Neural crest cell (in vitro differentiated cells): ENCODE measurements around the gene NRXN3. TPM values are rescaled to one million over a fixed set of nuclear protein-coding genes. Genes with fewer than 3 reads are reported as not detected.
"Not testable (repeated sequence)": the region's sequence is repeated elsewhere in the genome, so short reads cannot be mapped to it uniquely, and the experiment has no call there.

Experiments used
- DNase-seq: peaks from one replicate; pipeline ENCODE4 v3.0.0; 2021; ENCODE audit warnings: low read depth, mixed read lengths, low spot score
- H3K27ac Mint-ChIP-seq: one replicate; pipeline ENCODE4 v1.8.0; 2021; ENCODE audit warnings: mild to moderate bottlenecking, mixed read lengths; ENCODE audit not compliant: unreplicated experiment
- H3K27me3 Mint-ChIP-seq: 2 replicates; pipeline ENCODE4 v1.8.0; 2021; ENCODE audit warnings: low read depth, mild to moderate bottlenecking, mixed read lengths
- H3K36me3 Mint-ChIP-seq: 2 replicates; pipeline ENCODE4 v1.8.0; 2021; ENCODE audit warnings: low read depth, mild to moderate bottlenecking, mixed read lengths
- H3K4me1 Mint-ChIP-seq: 2 replicates; pipeline ENCODE4 v1.8.0; 2021; ENCODE audit warnings: mixed read lengths
- H3K4me3 Mint-ChIP-seq: one replicate; pipeline ENCODE4 v1.8.0; 2021; ENCODE audit warnings: mild to moderate bottlenecking, mixed read lengths
- H3K9me3 Mint-ChIP-seq: 2 replicates; pipeline ENCODE4 v1.8.0; 2021; ENCODE audit warnings: mixed read lengths
- total RNA-seq: library from RNA; stranded (reverse); gene quantifications from 2 replicates; pipeline ENCODE4 v1.2.1, GENCODE V29; 2021
- TF ChIP-seq, protein P1 (sequence below): fragments of 200-600 bp; sonication (generic); conservative IDR thresholded peaks from 2 replicates; pipeline ENCODE4 v1.5.0; 2021; ENCODE audit warnings: antibody characterized with exemption, mild to moderate bottlenecking

Gene NRXN3
- total RNA-seq, 1 donor from 2014 or later, result 2.5 TPM

- H3K4me1 Mint-ChIP-seq, result no peaks in the 10 kb centered on the region
- H3K4me3 Mint-ChIP-seq, result no peak overlapping the region
- no peaks in the 10 kb centered on the region for H3K9me3 Mint-ChIP-seq
- TF ChIP-seq, protein P1, sequence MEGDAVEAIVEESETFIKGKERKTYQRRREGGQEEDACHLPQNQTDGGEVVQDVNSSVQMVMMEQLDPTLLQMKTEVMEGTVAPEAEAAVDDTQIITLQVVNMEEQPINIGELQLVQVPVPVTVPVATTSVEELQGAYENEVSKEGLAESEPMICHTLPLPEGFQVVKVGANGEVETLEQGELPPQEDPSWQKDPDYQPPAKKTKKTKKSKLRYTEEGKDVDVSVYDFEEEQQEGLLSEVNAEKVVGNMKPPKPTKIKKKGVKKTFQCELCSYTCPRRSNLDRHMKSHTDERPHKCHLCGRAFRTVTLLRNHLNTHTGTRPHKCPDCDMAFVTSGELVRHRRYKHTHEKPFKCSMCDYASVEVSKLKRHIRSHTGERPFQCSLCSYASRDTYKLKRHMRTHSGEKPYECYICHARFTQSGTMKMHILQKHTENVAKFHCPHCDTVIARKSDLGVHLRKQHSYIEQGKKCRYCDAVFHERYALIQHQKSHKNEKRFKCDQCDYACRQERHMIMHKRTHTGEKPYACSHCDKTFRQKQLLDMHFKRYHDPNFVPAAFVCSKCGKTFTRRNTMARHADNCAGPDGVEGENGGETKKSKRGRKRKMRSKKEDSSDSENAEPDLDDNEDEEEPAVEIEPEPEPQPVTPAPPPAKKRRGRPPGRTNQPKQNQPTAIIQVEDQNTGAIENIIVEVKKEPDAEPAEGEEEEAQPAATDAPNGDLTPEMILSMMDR, result no peak
- H3K27ac Mint-ChIP-seq, result no peak overlapping the region
- DNase-seq, result peak; percentile 68
- peaks cover 65% of the 10 kb centered on the region for H3K27me3 Mint-ChIP-seq
- no peaks in the 10 kb centered on the region for H3K36me3 Mint-ChIP-seq
Observed at GRCh38 chr14:78519863-78520262, 349.7 kb downstream of the NRXN3 start.

DNA sequence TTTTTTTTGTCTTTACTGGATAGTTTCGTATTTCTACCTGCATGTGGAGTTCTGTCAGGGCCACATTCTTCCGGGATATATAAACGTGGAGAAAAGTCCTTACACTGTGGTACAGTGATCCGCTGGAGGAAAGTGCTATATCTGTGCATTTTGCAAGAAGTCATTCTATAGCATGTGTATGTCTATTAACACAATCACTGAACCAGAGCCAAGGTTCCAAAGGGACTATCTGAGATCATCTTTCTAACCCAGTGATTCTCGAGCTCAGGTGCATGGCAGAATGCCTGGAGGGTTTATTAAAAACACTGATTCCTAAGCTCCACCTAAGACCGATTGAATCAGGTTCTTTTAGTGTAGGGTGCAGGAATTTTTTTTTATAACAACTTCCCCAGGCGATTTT lies 354.0 kb downstream of the NRXN3 start:
- DNase-seq, result no peak
- Mint-ChIP-seq H3K4me1 (no peaks in the 10 kb centered on the region), H3K36me3 (no peaks in the 10 kb centered on the region), H3K27me3 (peaks cover 56% of the 10 kb centered on the region), H3K4me3 (no peak overlapping the region), H3K9me3 (no peaks in the 10 kb centered on the region), H3K27ac (no peak overlapping the region)
- TF ChIP-seq, protein P1, result no peak

- Mint-ChIP-seq H3K27ac (no peak overlapping the region), H3K4me3 (no peak overlapping the region), H3K27me3 (peaks cover 58% of the 10 kb centered on the region), H3K9me3 (no peaks in the 10 kb centered on the region), H3K4me1 (no peaks in the 10 kb centered on the region), H3K36me3 (no peaks in the 10 kb centered on the region)
- DNase-seq, result no peak
- TF ChIP-seq, protein P1, result no peak
Observed at GRCh38 chr14:78524766-78525165, 354.6 kb downstream of the NRXN3 start.

- H3K4me3 Mint-ChIP-seq, result no peak overlapping the region
- TF ChIP-seq, protein P1, result no peak
- DNase-seq, result peak; percentile 61
- H3K9me3 Mint-ChIP-seq, result no peaks in the 10 kb centered on the region
- no peaks in the 10 kb centered on the region for H3K36me3 Mint-ChIP-seq
- no peak overlapping the region for H3K27ac Mint-ChIP-seq
- H3K4me1 Mint-ChIP-seq, result no peaks in the 10 kb centered on the region
- peaks cover 55% of the 10 kb centered on the region for H3K27me3 Mint-ChIP-seq
Observed at GRCh38 chr14:78530078-78530477, 359.9 kb downstream of the NRXN3 start.

DNA sequence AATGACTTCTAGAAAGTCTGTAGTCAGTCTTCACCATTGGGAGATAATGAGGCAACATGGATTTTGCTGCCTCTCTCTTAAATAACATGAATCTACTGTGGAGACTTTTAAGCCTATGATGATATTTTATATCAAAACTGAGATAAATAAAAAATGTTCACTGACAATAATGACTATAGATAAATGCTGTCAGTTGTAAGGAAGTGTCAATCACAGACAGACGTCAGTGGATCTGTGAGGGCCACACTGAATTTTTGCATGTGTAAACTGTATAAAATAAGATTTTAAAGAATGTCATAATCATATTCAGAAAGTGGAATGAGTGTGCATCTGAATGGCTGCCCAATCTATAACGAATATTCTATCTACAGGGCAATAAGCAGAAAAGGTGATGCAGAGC lies 364.0 kb downstream of the NRXN3 start:
- Mint-ChIP-seq H3K4me3 (no peak overlapping the region), H3K27me3 (peaks cover 51% of the 10 kb centered on the region), H3K9me3 (no peaks in the 10 kb centered on the region), H3K27ac (no peak overlapping the region), H3K4me1 (no peaks in the 10 kb centered on the region), H3K36me3 (no peaks in the 10 kb centered on the region)
- DNase-seq, result no peak
- TF ChIP-seq, protein P1, result no peak

GRCh38 chr14:78535041-78535440 lies 364.9 kb downstream of the NRXN3 start:
- H3K4me1 Mint-ChIP-seq, result no peaks in the 10 kb centered on the region
- no peaks in the 10 kb centered on the region for H3K36me3 Mint-ChIP-seq
- H3K27me3 Mint-ChIP-seq, result peaks cover 53% of the 10 kb centered on the region
- H3K4me3 Mint-ChIP-seq, result no peak overlapping the region
- TF ChIP-seq, protein P1, result no peak
- no peaks in the 10 kb centered on the region for H3K9me3 Mint-ChIP-seq
- no peak for DNase-seq
- no peak overlapping the region for H3K27ac Mint-ChIP-seq

DNA sequence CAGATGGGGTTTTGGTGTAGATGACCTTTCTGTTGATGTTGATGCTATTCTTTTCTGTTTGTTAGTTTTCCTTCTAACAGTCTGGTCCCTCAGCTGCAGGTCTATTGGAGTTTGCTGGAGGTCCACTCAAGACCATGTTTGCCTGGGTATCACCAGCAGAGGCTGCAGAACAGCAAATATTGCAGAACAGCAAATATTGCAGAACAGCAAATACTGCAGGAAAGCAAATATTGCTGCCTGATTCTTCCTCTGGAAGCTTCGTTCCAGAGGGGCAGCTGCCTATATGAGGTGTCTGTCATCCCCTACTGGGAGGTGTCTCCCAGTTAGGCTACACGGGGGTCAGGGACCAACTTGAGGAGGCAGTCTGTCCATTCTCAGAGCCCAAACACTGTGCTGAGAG lies 371.6 kb downstream of the NRXN3 start:
- H3K36me3 Mint-ChIP-seq, H3K4me3 Mint-ChIP-seq, H3K27ac Mint-ChIP-seq, H3K9me3 Mint-ChIP-seq, DNase-seq, H3K4me1 Mint-ChIP-seq: not testable (repeated sequence)
- H3K27me3 Mint-ChIP-seq, result peaks cover 52% of the 10 kb centered on the region
